HG03342 (cell line): ENCODE data around the gene FAM124B.
"Not testable (repeated sequence)": the region's sequence is repeated elsewhere in the genome, so short reads cannot be mapped to it uniquely, and the experiment has no call there.

ENCODE experiments used
- ATAC-seq: cut with Tn5 transposase; IDR thresholded peaks from one replicate; pipeline ENCODE4 v1.9.1; 2021; ENCODE audit warnings: mild to moderate bottlenecking, moderate library complexity; ENCODE audit not compliant: unreplicated experiment

Gene FAM124B

GRCh38 chr2:224416656-224417360, 14.9 kb upstream of the FAM124B start:
- no peak for ATAC-seq

- no peak for ATAC-seq
These were observed 11.5 kb upstream of the FAM124B start for GRCh38 chr2:224413381-224413780.

GRCh38 chr2:224412141-224413015, 10.5 kb upstream of the FAM124B start:
- ATAC-seq: no peak

DNA sequence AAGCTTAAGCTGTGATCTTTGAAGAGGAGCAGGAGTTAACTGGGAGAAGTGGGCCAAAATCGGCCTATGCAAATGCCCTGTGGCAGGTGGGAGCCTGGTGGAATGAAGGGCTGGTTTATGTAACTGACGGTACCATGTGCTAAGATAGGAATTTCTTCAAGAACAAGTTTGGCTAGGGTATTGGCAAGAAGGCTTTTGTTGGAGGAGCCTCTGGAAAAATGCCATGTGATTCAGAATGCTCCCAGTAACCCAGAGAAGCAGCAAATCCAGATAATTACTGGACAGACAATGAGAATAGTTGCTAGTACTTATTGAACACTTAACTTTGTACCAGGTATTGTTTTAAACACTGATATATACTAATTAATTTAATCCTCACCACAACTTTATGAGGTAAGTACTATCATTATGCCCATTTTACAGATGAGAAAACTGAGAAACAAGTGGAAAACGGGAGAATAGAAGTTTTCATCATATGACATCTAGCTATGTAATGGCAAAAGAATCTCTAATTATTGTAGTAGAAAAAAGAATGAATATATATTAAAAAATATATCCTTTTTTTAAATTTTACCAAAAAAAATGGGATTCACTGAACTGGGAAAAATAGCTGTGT, 9.1 kb upstream of the FAM124B start:
- ATAC-seq: no peak

DNA sequence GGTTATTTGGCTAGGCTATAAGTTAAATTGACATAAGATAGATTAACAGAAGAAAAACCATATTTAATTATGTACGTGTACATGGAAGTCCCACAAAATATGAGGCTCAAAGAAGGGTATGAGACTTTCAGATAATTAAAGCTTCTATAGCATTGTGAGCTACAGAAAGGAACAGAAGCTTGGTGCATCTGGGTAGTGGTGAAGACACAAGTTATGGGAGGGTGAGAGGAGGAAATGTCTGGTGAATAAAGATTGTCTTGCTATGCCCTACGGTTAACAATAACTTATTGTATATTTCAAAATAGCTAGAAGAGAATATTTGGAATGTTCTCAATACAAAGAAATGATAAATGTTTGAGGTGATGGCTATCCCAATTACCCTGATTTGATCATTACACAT, 6.8 kb upstream of the FAM124B start:
- no peak for ATAC-seq

- ATAC-seq: no peak
These were observed 5.4 kb upstream of the FAM124B start for GRCh38 chr2:224407241-224407701.

GRCh38 chr2:224405841-224406370, 4.0 kb upstream of the FAM124B start:
- ATAC-seq: no peak

- ATAC-seq: no peak
These were observed 3.5 kb upstream of the FAM124B start for GRCh38 chr2:224405412-224405811.

DNA sequence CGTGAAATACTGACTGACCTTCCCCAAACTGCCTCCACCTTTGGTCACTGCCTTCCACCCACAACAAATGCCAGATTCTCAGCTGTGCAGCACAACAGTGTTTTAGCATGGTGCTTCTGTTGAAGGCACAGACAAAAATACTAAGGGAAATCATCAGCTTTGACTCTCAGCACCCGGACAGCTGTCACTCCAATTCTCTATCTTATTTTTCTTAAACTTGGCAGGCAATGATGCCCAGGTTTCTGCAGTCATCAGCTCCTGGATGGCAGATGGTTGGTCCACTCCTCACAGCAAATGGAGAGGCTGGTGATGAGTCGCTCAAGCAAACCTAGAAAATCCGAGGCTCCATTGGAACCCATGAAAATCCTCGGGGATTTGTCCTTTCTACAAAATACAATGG, 2.9 kb upstream of the FAM124B start:
- ATAC-seq: no peak

DNA sequence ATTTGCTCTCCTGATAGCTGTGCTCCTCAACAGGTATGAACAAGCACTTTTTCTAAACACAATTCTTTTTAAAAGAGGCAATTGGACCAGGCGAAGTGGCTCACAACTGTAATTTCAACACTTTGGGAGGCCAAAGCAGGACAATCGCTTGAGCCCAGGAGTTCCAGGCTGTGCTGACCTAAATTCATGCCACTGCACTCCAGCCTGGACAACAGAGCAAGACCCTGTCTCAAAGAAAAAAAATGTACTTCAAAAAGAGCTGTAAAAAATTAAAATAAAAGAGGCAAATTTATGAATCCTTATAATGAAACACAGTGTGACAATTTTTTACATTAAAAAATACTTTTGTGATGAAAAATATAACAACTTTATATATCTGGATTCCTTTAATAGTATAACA, 1.8 kb upstream of the FAM124B start:
- ATAC-seq: no peak

DNA sequence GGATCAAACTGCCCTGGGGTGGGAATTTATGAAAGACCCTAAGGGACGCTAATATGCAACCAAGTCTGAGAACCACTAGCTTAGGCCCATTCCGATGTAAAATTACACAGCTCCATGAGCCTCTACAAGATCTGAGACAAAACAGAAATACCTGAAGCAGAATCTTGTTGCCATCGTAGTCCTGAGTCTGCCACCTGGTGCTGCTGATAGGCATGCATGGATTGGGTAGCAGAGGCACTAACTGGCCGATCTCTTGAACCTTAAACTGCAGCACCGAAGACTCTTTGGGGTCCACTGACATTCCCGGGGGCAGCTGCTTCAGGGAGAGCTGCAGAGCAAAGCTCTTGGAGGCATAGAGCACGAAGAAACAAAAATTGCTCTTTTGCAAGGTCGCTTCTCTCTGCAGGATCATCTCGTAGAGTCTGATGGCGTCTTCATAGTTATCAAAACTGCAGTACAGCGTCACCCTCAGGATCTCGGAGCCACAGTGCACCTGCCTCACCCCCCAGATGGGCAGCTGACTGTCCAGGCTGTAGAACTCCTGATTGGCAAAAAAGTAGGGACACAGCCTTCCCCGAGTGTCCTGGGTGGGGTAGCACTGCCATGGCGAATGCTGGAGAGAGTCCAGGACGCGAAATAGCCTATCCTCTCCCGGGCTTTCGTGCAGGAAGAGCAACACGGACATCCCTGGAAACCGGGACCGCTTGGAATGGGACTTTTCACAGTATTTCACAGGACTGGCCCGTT, 848 bp downstream of the FAM124B start:
- no peak for ATAC-seq

DNA sequence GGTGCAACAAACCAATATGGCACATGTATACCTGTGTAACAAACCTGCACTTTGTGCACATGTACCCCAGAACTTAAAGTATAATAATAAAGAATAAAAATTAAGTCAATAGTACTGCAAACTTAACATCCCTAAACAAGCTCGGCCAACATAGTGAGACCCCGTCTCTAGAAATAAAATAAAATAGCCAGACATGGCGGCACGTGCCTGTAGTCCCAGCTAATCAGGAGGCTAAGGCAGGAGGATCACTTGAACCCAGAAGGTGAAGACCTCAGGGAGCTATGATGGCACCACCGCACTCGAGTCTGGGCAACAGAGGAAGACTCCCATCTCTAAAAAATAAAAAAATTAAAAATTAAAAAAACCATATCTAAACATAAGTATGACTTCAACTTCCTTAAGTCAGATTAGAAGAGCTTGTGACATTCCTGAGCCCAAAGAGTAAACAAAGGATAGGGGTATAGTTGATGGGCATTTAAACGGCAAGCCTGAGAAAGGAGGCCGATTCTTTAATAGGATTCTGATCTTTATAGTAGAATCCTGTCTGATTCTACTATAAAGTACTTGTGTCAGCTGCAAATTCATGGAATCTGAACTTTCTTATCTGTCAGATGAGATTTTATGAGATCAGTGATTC, 1.6 kb downstream of the FAM124B start:
- no peak for ATAC-seq

DNA sequence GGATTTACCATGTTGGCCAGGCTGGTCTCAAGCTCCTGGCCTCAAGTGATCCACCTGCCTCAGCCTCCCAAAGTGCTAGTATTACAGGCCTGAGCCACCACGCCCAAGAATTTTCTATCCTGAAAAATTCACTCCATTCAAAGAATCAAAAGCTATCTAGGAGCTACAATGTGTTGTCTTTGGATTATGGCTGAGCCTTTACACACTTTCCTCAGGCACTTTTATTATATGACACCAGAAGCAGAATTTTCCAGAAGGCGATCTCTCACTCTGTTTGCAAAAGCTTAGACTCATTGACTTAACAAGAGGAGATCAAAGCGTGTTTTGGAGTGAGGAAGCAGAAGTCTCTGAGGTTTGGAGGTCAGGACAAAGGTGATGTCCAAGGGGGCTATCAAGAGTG, 3.6 kb downstream of the FAM124B start:
- no peak for ATAC-seq

- not testable (repeated sequence) for ATAC-seq
These were observed 4.8 kb downstream of the FAM124B start for GRCh38 chr2:224397100-224397499.

DNA sequence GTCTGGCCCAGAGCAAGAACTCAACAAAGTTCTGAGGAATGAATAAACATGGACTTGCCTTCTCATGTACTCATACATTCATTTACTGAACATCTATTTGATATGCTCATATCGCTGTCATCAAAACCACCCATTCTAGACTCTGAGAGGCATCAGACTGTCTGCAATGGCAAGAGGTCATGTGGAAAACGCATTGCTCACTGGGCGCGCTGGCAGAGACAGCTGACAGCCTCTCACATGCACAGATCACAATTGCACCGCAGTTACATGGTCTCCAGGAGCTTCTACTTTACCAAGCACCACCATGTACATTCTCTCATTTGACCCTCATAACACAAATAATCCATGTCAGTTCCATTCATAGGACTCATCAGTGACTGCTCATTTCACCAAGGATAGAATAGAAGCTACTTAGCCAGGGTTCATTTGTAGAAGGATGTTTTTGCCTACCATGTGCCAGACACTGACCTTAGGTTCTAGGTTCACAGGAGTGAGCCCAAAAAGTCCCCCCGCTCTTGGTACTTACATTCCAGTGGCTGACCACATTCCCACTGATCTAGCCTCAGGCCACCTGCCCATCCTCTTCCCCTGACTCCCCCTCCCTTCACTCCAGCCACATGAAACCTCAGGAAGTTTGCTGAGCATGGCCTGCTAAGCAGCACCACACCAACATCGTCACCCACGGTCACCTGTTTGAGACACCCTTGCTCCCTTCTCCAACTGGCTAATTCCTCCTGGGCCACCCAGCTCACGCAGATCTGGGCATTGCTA, 6.1 kb downstream of the FAM124B start:
- no peak for ATAC-seq

DNA sequence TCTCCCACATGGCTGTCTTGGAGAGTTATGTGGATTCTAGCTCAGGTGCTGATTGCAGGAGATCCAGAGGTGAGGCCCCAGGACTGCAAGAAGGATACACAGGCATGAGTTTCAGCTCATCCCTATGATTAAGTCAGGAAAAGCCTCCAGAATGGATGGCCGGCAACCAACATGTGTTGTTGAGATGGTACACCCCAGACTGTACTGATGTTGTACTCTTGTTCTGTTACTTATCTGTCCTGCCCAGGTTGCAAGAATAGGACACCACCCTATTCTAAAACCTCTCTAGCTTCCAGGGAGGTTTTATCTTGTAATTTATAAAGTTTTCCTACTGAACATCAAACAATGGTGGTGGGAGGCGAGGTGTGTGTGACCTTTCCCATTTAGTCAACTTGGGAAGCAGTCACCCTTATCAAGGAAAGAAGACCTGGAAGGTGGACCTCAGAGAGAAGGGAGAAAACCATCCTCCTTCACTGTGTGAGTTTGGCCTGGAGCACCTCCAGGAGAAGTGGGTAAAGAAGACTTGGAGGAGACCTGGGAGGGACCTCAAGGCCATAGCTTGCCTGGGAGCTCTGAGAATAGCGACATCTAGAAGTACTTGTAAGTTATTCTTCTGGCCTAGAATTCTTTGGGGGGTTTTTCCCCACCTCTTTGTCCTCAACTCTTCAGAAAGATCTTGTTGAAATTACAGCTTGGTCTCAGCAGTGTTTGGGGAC, 8.6 kb downstream of the FAM124B start:
- ATAC-seq: no peak

DNA sequence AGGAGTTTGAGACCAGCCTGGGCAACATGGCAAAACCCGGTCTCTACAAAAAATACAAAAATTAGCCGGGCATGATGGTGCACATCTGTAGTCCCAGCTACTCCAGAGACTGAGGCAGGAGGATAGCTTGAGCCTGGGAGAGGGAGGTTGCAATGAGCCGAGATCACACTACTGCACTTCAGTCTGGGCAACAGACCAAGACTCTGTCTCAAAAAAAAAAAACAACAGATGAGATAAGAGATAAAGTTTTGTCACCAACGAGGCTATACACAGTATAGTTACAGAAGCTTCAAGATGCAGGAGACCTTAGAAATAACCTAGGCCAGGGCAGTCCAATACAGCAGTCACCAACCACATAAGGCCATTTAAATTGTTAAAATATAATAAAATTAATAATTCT, 9.4 kb downstream of the FAM124B start:
- no peak for ATAC-seq

GRCh38 chr2:224389317-224389716, 12.6 kb downstream of the FAM124B start:
- no peak for ATAC-seq

DNA sequence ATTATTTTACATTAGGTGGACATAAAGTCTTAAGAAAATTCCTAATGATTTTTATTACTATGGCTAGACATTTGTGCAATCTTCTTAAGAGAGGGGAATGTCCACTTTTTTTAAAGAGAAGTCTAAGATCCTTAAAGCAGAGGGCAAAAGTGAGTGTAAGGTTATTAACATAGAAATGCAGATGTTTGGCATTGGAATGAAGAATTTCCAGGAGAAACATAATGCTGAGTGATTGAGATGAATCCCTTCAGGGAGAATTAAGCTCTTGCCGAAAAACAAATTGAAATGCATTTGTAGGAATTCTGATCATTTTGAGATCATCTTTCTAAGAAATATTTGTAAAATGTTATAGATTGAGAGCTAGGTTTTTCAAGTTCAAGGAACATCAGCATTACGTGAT, 15.0 kb downstream of the FAM124B start:
- no peak for ATAC-seq
